Fibroblast of lung (primary cell): ENCODE measurements around the gene CCDC102A. TPM values are rescaled to one million over a fixed set of nuclear protein-coding genes. Genes with fewer than 3 reads are reported as not detected.

Experiments used
- DNase-seq, 2 donors: peaks; one replicate each; pipeline versions ENCODE4 v3.0.0 to v3.0.0-alpha.2; 2010; ENCODE audit warnings: low read depth in 2 of 2
- H2AFZ ChIP-seq: 2 replicates; pipeline ENCODE4 v1.5.1; 2012; ENCODE audit warnings: low read length, control low read depth, inconsistent platforms
- H3K27ac ChIP-seq: 2 replicates; pipeline ENCODE4 v1.5.1; 2011; ENCODE audit warnings: low read length, control low read depth; ENCODE audit not compliant: insufficient read depth
- H3K27me3 ChIP-seq: 2 replicates; pipeline ENCODE4 v1.5.1; 2011; ENCODE audit warnings: mild to moderate bottlenecking, low read length; ENCODE audit not compliant: control insufficient read depth, insufficient read depth
- H3K36me3 ChIP-seq: 2 replicates; pipeline ENCODE4 v1.5.1; 2011; ENCODE audit warnings: low read length; ENCODE audit not compliant: control insufficient read depth, insufficient read depth
- H3K4me1 ChIP-seq: 2 replicates; pipeline ENCODE4 v1.5.1; 2011; ENCODE audit warnings: low read length; ENCODE audit not compliant: control insufficient read depth, insufficient read depth; ENCODE audit errors: extremely low read depth
- H3K4me2 ChIP-seq: 2 replicates; pipeline ENCODE4 v1.5.1; 2011; ENCODE audit warnings: low read length, control low read depth; ENCODE audit not compliant: insufficient read depth; ENCODE audit errors: extremely low read depth
- H3K4me3 ChIP-seq, 4 experiments: fragments of 200-600 bp in 1 of 4; sonication (generic) in 1 of 4; replicated peaks in 1 of 4; 2 replicates each; pipeline ENCODE4 v1.5.1; 2011 to 2016; ENCODE audit warnings: low read length in 4 of 4, low read depth in 3 of 4, mild to moderate bottlenecking in 3 of 4, control low read depth in 2 of 4, inconsistent platforms in 1 of 4, mixed read lengths in 1 of 4; ENCODE audit not compliant: insufficient read depth in 1 of 4; ENCODE audit errors: control extremely low read depth in 1 of 4
- H3K79me2 ChIP-seq: 2 replicates; pipeline ENCODE4 v1.5.1; 2012; ENCODE audit warnings: mild to moderate bottlenecking, low read length, inconsistent platforms; ENCODE audit not compliant: control insufficient read depth, insufficient read depth
- H3K9ac ChIP-seq: 2 replicates; pipeline ENCODE4 v1.5.1; 2011; ENCODE audit warnings: mild to moderate bottlenecking, low read length, control low read depth; ENCODE audit not compliant: insufficient read depth
- H3K9me3 ChIP-seq: 2 replicates; pipeline ENCODE4 v1.5.1; 2012; ENCODE audit warnings: low read depth, low read length; ENCODE audit not compliant: control insufficient read depth, insufficient read depth
- H4K20me1 ChIP-seq: 2 replicates; pipeline ENCODE4 v1.5.1; 2011; ENCODE audit warnings: low read length; ENCODE audit not compliant: control insufficient read depth, insufficient read depth; ENCODE audit errors: extremely low read depth
- EZH2 ChIP-seq: IDR thresholded peaks from 2 replicates; pipeline ENCODE4 v1.5.1; 2012; ENCODE audit warnings: low read length, control low read depth, mild to moderate bottlenecking; ENCODE audit errors: missing control alignments
- polyA plus RNA-seq, 2 donors: library from polyadenylated mRNA; depleted of rRNA in 1 of 2; stranded (reverse) in 1 of 2; unstranded in 1 of 2; fragments of >200 nt; gene quantifications; 2 replicates each; pipeline ENCODE4 v1.2.1, GENCODE V29; 2011 to 2012; ENCODE audit warnings: missing spikeins in 1 of 2
- total RNA-seq: library from RNA; depleted of rRNA; stranded (reverse); fragments of >200 nt; gene quantifications from 2 replicates; pipeline ENCODE4 v1.2.1, GENCODE V29; 2014
- TF ChIP-seq, protein P1 (sequence below), 2 donors: IDR thresholded peaks in 1 of 2; conservative IDR thresholded peaks in 1 of 2; 1 replicate in 1 of 2; 2 replicates in 1 of 2; pipeline ENCODE4 v1.5.1; 2011 to 2012; ENCODE audit warnings: low read length in 2 of 2, control low read depth in 1 of 2, inconsistent platforms in 1 of 2, low read depth in 1 of 2, mild to moderate bottlenecking in 1 of 2

CCDC102A gene
- total and polyA plus RNA-seq, 2 donors (not counting 1 experiment from before 2014, with no cell fraction given) = 7.1 to 16.7 TPM

DNA sequence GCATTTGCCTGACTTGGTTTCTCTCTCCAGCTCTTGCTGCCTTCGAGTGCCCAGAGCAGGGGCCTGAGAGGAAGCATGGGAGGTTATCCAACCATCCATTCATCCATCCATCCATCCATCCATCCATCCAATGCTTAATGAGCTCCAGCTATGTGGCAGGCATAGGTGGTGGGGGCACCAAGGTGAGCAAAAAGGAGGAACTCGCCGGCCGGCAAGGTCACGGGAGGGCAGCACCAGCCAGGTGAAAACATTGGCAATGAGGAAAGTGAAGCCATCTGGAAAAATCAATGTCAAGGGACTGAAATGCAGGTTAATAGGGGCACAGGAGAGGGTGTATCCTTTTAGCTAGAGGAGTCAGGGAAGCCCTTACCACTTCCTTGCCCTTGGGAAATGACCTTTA is 31.9 kb downstream of the CCDC102A start:
- Histone ChIP-seq H4K20me1 (no peaks in the 10 kb centered on the region), H3K36me3 (no peaks in the 10 kb centered on the region), H3K4me2 (no peak overlapping the region), H3K9ac (no peak overlapping the region), H2AFZ (no peak overlapping the region), H3K4me1 (no peaks in the 10 kb centered on the region), H3K27ac (no peak overlapping the region), H3K27me3 (peaks cover 10% of the 10 kb centered on the region), H3K79me2 (no peaks in the 10 kb centered on the region), H3K9me3 (no peaks in the 10 kb centered on the region), H3K4me3 (no peak overlapping the region)
- TF ChIP-seq, protein P1, sequence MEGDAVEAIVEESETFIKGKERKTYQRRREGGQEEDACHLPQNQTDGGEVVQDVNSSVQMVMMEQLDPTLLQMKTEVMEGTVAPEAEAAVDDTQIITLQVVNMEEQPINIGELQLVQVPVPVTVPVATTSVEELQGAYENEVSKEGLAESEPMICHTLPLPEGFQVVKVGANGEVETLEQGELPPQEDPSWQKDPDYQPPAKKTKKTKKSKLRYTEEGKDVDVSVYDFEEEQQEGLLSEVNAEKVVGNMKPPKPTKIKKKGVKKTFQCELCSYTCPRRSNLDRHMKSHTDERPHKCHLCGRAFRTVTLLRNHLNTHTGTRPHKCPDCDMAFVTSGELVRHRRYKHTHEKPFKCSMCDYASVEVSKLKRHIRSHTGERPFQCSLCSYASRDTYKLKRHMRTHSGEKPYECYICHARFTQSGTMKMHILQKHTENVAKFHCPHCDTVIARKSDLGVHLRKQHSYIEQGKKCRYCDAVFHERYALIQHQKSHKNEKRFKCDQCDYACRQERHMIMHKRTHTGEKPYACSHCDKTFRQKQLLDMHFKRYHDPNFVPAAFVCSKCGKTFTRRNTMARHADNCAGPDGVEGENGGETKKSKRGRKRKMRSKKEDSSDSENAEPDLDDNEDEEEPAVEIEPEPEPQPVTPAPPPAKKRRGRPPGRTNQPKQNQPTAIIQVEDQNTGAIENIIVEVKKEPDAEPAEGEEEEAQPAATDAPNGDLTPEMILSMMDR (conservative IDR thresholded peaks at IDR 0.05 in 1 of 2, IDR thresholded peaks at IDR 0.05 in 1 of 2; ENCODE audit: low read depth in 1 of 2, low read length in 2 of 2) = no peak
- no peak for TF ChIP-seq EZH2
- DNase-seq = no peak

DNA sequence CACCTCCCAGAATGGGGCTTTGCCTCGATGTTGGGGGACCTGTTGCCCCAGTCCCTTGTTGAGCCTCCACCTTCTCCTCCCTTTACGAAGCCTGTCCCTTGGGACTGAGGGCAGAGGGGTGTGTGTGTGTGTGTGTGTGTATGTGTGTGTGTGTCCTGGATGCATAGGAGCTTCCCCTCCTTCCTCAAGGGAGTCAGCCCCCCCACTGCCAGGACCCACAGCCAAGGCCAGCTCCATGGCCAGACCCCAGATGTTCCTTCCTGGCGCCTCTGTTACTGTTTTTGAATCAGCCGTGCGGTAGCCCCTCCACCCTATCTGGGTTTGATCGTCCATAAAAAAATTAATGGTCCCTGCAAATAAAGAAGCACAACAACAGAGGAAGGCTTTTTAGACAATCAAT is 32.4 kb downstream of the CCDC102A start:
- Histone ChIP-seq H3K4me1 (no peaks in the 10 kb centered on the region), H3K9ac (no peak overlapping the region), H3K79me2 (no peaks in the 10 kb centered on the region), H3K36me3 (no peaks in the 10 kb centered on the region), H3K27ac (no peak overlapping the region), H4K20me1 (no peaks in the 10 kb centered on the region), H2AFZ (no peak overlapping the region), H3K4me2 (no peak overlapping the region), H3K9me3 (no peaks in the 10 kb centered on the region), H3K27me3 (peaks cover 10% of the 10 kb centered on the region), H3K4me3 (no peak overlapping the region)
- TF ChIP-seq EZH2 = no peak
- TF ChIP-seq, protein P1 (conservative IDR thresholded peaks at IDR 0.05 in 1 of 2, IDR thresholded peaks at IDR 0.05 in 1 of 2; ENCODE audit: low read depth in 1 of 2, low read length in 2 of 2) = no peak
- DNase-seq = no peak

DNA sequence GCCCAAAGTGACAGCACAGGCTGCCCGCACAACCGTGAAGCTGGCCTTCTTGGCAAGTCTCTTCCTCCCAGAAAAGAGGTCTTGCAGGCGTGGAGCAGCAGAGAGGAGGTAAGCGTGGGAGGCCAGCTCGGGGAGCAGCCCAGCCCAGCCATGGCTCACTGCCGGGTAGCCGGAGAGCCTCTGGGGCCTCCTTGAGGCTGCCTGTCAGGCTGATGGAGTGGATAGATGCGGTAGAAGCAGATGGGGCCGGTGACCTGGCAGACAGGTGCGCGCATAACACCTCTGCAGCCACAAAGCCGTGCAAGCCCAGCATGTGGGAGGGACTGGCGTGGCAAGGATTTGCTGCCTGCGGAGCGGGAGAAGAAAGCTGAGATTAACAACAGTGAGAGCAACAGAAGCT is 33.0 kb downstream of the CCDC102A start:
- Histone ChIP-seq H2AFZ (no peak overlapping the region), H3K27me3 (peaks cover 10% of the 10 kb centered on the region), H3K4me3 (no peak overlapping the region), H3K27ac (no peak overlapping the region), H3K36me3 (no peaks in the 10 kb centered on the region), H3K4me2 (no peak overlapping the region), H3K9ac (no peak overlapping the region), H3K4me1 (no peaks in the 10 kb centered on the region), H3K79me2 (no peaks in the 10 kb centered on the region), H4K20me1 (no peaks in the 10 kb centered on the region), H3K9me3 (no peaks in the 10 kb centered on the region)
- no peak for DNase-seq
- TF ChIP-seq EZH2 = no peak
- TF ChIP-seq, protein P1 (conservative IDR thresholded peaks at IDR 0.05 in 1 of 2, IDR thresholded peaks at IDR 0.05 in 1 of 2; ENCODE audit: low read depth in 1 of 2, low read length in 2 of 2) = no peak
